Mesenteric fat pad (tissue), 1 donor: ENCODE data around the gene IGFALS. TPM values are rescaled to one million over a fixed set of nuclear protein-coding genes. Genes with fewer than 3 reads are reported as not detected.

Experiments
- DNase-seq: peaks from one replicate; pipeline ENCODE4 v3.0.0-alpha.2; 2020; ENCODE audit warnings: low spot score
- long read RNA-seq: library from polyadenylated mRNA; unstranded; transcript quantifications from one replicate; pipeline ENCODE4 v2.0.0, GENCODE V29; 2020
- total RNA-seq: library from RNA; stranded (reverse); fragmentation: NEBNext Ultra II Directional; extraction: Animal tissue kit (Norgen Biotek cat#: 25700); gene quantifications from one replicate; pipeline ENCODE4 v1.2.1, GENCODE V29; 2021
- donor health status: DM: yes; HTN: yes; CAD: no.

The IGFALS gene
- not detected for total RNA-seq
- long read RNA-seq, partial matches to known transcripts, result 1 of 1 reads
- long read RNA-seq, other reads (novel, unspliced or antisense), result 0 of 1 reads

- no peak for DNase-seq
Observed at GRCh38 chr16:1793578-1794220, at the start of gene IGFALS. TSS of gene IGFALS (minus strand) at chr16:1793705. CDS start at chr16:1793652, 53 bp downstream.

- DNase-seq, result peak; percentile 47
Observed at GRCh38 chr16:1839554-1839953, 46.0 kb upstream of the IGFALS start.

GRCh38 chr16:1834096-1834495 is 40.6 kb upstream of the IGFALS start:
- no peak for DNase-seq

- peak; percentile 79 for DNase-seq
Observed at GRCh38 chr16:1832838-1833454, 39.4 kb upstream of the IGFALS start.

- peak; percentile 57 for DNase-seq
Observed at GRCh38 chr16:1831186-1832075, 37.9 kb upstream of the IGFALS start.

- peak; percentile 30 for DNase-seq
Observed at GRCh38 chr16:1830213-1830612, 36.7 kb upstream of the IGFALS start.

GRCh38 chr16:1828645-1829410 is 35.3 kb upstream of the IGFALS start:
- DNase-seq, result peak; percentile 68

- peak; percentile 98 for DNase-seq
Observed at GRCh38 chr16:1826691-1827573, 33.4 kb upstream of the IGFALS start, which contains the start of the genes FAHD1 and HAGH. TSS of gene FAHD1 (plus strand) at chr16:1827206. CDS start at chr16:1827239, 33 bp downstream. TSS of gene HAGH (minus strand) at chr16:1826825. CDS start at chr16:1826787, 38 bp downstream.

- DNase-seq, result no peak
Observed at GRCh38 chr16:1825864-1826690, 32.6 kb upstream of the IGFALS start.

GRCh38 chr16:1825381-1825863 is 31.9 kb upstream of the IGFALS start:
- DNase-seq, result no peak

- no peak for DNase-seq
Observed at GRCh38 chr16:1823821-1824220, 30.3 kb upstream of the IGFALS start.

- no peak for DNase-seq
Observed at GRCh38 chr16:1822801-1823200, 29.3 kb upstream of the IGFALS start.

GRCh38 chr16:1821861-1822611 is 28.5 kb upstream of the IGFALS start:
- no peak for DNase-seq

GRCh38 chr16:1820946-1821290 is 27.4 kb upstream of the IGFALS start:
- DNase-seq, result no peak

GRCh38 chr16:1820096-1820945 is 26.8 kb upstream of the IGFALS start:
- no peak for DNase-seq

GRCh38 chr16:1819611-1820010 is 26.1 kb upstream of the IGFALS start:
- DNase-seq, result no peak

GRCh38 chr16:1818873-1819525 is 25.5 kb upstream of the IGFALS start:
- DNase-seq, result no peak
